Fibroblast of pulmonary artery (primary cell): ENCODE measurements around the gene PLEKHM3.
A peak's percentile ranks its signal among the peaks of the same experiment; 100 is the strongest.

Experiments
- DNase-seq: peaks from one replicate; pipeline ENCODE4 v3.0.0-alpha.2; 2010; ENCODE audit warnings: low read depth
- H3K4me3 ChIP-seq: replicated peaks from 2 replicates; pipeline ENCODE4 v1.5.1; 2011; ENCODE audit warnings: low read depth, mild to moderate bottlenecking, control low read depth, low read length, moderate library complexity
- CTCF ChIP-seq: IDR thresholded peaks from 2 replicates; pipeline ENCODE4 v1.5.1; 2011; ENCODE audit warnings: mild to moderate bottlenecking, control low read depth, low read length, inconsistent platforms; ENCODE audit errors: missing control alignments

PLEKHM3 gene

GRCh38 chr2:207854484-207855440 is 170.6 kb downstream of the PLEKHM3 start:
- no peak overlapping the region for H3K4me3 ChIP-seq
- TF ChIP-seq CTCF = no peak
- peak; percentile 20 for DNase-seq

GRCh38 chr2:207852791-207853190 is 172.5 kb downstream of the PLEKHM3 start:
- no peak for TF ChIP-seq CTCF
- no peak for DNase-seq
- H3K4me3 ChIP-seq = no peak overlapping the region

GRCh38 chr2:207849443-207849842 is 175.9 kb downstream of the PLEKHM3 start:
- no peak for TF ChIP-seq CTCF
- DNase-seq = no peak
- H3K4me3 ChIP-seq = no peak overlapping the region

- no peak overlapping the region for H3K4me3 ChIP-seq
- no peak for TF ChIP-seq CTCF
- no peak for DNase-seq
These were observed 176.8 kb downstream of the PLEKHM3 start for GRCh38 chr2:207848545-207848928.

- TF ChIP-seq CTCF = no peak
- H3K4me3 ChIP-seq = no peak overlapping the region
- DNase-seq = peak; percentile 89
These were observed 177.4 kb downstream of the PLEKHM3 start for GRCh38 chr2:207847807-207848544.

GRCh38 chr2:207847098-207847806 is 178.1 kb downstream of the PLEKHM3 start:
- TF ChIP-seq CTCF = no peak

More at GRCh38 chr2:207847098-207847806, 178.1 kb downstream of the PLEKHM3 start:
- no peak overlapping the region for H3K4me3 ChIP-seq
- DNase-seq = no peak
